Endometrium (tissue), 2 donors: Measurements from ENCODE around the gene IL1R1.
A peak's percentile ranks its signal among the peaks of the same experiment; 100 is the strongest.

ENCODE experiments used
- FAIRE-seq: peaks from 2 replicates; lab custom pipeline; 2012; peaks lifted over from hg19 to GRCh38; lab: Jason Lieb, UNC
- donor health status: control.
- donor health status: control.

The IL1R1 gene

DNA sequence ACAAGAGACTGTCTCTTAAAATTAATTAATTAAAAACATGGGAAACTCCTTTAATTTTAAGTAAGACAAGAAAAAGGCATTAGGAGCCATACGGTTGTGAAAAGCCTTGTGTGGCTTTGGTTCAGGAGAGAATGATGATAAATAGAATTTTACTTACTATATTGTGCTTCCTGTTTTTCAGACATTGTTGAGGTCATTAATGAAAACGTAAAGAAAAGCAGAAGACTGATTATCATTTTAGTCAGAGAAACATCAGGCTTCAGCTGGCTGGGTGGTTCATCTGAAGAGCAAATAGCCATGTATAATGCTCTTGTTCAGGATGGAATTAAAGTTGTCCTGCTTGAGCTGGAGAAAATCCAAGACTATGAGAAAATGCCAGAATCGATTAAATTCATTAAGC is 33.6 kb downstream of the IL1R1 start:
- FAIRE-seq = no peak

DNA sequence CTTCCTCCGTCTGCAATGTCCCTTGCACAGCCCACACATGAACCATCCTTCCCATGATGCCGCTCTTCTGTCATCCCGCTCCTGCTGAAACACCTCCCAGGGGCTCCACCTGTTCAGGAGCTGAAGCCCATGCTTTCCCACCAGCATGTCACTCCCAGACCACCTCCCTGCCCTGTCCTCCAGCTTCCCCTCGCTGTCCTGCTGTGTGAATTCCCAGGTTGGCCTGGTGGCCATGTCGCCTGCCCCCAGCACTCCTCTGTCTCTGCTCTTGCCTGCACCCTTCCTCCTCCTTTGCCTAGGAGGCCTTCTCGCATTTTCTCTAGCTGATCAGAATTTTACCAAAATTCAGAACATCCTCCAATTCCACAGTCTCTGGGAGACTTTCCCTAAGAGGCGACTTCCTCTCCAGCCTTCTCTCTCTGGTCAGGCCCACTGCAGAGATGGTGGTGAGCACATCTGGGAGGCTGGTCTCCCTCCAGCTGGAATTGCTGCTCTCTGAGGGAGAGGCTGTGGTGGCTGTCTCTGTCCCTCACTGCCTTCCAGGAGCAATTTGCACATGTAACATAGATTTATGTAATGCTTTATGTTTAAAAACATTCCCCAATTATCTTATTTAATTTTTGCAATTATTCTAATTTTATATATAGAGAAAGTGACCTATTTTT is 35.4 kb downstream of the IL1R1 start:
- FAIRE-seq = no peak

GRCh38 chr2:102179061-102179460 is 36.5 kb downstream of the IL1R1 start:
- no peak for FAIRE-seq

DNA sequence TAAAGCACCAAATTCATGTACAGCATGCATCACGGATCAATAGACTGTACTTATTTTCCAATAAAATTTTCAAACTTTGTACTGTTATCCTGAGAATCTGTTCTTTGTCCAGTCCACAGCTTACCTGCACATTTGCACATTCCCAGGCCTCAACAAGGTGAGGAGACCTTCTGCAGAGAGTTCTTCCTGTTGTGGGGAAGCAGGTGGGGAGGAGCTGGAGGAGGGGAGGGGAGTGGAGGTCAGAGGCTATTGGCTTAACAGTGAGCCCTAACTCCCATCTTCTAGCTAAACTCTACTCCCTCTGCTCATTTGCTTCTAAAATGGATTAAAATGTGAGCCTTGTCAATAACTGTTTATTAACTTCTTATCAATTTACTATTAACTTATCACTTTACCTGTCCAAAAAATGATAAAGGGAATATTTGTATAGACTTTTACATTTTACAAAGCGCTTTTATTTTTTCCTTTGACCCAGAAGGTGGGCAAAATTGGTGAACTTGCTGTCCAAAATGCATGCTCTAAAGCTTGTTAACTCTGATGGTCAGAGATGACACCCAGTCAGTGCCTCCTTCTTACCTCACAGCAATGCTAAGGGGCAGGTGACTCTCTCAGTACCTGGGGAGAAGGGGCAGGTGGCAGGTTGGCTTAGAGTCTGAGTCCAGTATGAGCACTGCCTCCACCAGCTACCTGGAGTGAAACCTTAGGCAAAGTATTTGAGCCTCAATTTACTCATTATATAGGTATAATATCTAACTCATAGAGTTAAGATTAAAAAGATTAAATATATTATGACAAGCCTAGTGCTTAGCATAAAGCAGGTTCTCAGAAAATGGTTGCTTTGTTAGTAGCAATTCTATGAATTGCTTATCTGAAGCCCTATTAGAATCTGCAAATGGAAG is 37.5 kb downstream of the IL1R1 start:
- no peak for FAIRE-seq

- no peak for FAIRE-seq
Observed at GRCh38 chr2:102180687-102180999, 38.1 kb downstream of the IL1R1 start.

- no peak for FAIRE-seq
Observed at GRCh38 chr2:102181376-102181775, 38.8 kb downstream of the IL1R1 start.

GRCh38 chr2:102181919-102182635 is 39.5 kb downstream of the IL1R1 start:
- no peak for FAIRE-seq

DNA sequence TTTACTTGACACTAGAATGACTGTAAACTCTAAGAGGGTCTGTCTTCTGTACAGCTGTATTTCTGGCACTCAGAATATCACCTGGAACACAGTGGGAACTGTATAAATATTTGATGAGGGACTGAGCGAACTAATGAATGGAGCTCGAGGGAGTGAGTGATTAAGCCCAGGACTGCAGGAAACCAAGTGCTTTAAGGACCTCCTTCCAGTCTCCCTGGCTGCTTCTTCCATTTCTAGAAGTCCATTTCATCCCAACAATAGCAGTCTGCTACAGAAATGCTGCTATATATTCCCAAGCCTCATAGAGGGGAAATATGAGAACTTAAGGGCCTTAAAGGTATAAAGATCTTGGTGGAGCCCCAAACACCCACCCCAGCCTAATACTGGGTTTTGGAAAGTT is 41.5 kb downstream of the IL1R1 start:
- no peak for FAIRE-seq

GRCh38 chr2:102184568-102184967 is 42.0 kb downstream of the IL1R1 start:
- no peak for FAIRE-seq

DNA sequence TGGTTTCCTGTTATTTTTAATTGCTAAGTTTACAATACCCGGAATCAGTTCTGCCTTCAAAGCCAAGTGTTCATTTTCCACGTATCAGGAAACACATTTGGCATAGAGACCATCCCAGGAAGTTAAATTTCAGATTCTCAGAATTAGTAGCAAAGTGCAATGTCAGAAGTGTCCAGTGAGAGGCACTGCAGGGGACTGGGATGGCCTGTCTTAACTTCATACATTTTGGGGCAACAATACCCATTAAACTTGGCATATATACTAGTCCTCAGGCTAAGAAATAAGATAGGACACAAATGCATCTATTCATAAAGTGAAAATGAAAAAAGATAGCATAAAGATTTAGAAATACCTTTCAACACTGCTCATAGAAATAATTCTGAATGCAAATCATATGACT is 42.8 kb downstream of the IL1R1 start:
- FAIRE-seq = no peak

DNA sequence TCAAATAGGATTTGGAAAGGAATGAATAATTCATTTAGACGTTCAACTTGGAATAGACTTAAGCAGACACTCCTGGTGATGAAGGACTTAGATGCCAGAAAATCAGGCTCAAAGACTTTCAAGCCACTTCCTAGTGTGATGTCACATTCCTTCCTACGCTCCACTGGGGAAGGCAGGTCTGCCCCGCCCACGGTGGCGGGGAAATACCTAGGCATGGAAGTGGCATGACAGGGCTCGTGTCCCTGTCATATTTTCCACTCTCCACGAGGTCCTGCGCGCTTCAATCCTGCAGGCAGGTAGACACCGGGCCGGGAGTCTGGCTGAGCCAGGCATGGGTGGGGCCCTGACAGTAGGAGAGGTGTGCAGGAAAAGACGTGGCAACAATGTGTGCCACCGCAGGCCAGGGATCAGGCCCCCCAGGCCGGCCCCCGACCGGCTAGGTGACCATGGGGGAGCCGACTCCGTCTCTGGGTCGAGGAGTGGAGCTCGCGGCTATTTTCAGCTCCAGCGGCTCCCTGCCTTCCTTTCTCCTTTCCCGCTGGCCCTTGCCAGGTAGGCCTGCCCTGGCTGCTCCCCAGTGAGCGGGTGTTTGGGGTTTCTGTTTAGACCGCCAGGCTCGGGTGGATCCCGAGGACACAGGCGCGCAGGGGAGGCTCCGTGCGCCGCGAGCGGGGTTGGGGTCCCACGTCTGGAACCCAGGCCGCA is 44.4 kb downstream of the IL1R1 start, which contains the start of gene IL1RL2:
Gene IL1RL2, plus strand, starts transcription at position 233 of the 705 bp plus-strand sequence. CDS start 845 bp downstream, outside the sequence.
- FAIRE-seq = no peak

DNA sequence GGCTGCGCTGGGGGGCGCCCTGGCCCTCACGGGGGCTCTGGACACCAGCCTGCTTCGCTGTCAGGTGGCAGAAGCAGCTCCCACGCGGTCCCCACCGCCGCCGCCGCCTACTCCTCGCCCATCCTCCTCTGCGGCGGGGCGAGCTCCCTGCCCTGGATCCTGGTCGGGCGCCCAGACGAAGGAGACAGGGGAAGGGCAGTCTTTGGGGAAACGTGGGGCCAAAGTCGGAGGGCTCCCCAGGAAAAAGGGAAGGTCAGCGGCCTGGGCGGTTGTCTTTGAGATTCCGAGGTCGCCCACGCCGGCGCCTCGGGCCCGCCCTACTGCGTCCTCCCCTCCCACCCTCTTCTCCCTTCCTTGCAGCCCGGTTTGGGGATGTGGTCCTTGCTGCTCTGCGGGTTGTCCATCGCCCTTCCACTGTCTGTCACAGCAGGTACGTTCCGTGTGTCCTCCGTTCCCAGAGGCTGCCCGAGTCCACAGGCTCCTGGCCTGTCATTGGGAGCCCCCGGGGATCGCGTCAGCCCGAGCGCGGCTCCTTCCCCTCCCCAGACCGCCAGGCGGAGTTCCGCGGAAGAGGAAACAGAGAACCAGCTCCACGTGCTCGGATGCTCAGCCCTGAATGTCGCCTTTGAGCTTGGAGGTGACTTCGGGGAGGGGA is 45.1 kb downstream of the IL1R1 start:
- FAIRE-seq = no peak

DNA sequence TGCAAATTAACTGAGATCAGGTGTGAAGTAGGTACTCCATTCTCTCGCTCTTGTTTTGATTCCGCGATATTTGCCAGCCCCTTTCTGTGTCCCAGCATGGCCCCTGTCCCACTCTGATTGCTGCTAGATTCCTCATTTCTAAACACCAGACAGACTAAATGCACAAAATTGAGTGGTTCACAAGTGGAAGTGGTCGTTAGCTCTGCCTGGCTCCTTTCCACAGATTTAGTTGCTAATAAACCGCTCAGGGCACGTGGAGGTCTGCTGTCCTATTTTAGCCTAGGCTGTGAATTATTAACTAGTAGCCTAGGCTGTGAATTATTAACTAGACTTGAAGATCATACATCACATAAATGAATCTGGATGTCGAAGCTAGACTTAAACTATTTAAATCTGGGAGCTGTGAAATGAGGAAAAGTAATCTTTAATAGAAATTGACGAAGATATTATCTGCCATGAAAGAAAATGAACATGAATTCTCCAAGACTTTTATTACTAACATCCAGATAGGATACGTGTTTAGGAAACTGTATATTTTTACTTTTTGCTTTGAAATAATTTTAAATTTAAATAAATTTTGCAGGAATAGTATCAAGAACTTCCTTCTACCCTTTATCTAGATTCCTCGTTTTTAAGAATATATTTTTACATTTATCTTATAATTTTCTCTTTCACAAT is 48.0 kb downstream of the IL1R1 start:
- FAIRE-seq = peak; percentile 4

GRCh38 chr2:102191501-102191900 is 49.0 kb downstream of the IL1R1 start:
- no peak for FAIRE-seq

DNA sequence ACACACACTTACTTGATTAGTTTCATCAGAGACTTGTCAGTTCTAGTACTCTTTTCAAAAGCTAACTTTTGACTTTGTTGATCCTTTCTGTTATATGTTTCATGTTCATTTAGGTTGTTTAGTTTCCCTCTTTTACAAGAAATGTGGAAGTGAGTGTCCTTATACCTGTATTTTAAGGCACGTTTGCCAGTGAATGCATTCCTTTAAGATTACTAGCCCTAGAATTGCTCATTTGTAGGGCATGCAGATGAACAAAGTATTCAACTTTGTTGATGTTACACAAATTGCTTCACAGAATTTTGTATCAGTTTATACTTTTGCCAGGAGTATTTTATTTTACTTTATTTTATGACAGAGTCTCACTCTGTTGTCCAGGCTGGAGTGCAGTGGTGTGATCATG is 50.5 kb downstream of the IL1R1 start:
- FAIRE-seq = no peak

DNA sequence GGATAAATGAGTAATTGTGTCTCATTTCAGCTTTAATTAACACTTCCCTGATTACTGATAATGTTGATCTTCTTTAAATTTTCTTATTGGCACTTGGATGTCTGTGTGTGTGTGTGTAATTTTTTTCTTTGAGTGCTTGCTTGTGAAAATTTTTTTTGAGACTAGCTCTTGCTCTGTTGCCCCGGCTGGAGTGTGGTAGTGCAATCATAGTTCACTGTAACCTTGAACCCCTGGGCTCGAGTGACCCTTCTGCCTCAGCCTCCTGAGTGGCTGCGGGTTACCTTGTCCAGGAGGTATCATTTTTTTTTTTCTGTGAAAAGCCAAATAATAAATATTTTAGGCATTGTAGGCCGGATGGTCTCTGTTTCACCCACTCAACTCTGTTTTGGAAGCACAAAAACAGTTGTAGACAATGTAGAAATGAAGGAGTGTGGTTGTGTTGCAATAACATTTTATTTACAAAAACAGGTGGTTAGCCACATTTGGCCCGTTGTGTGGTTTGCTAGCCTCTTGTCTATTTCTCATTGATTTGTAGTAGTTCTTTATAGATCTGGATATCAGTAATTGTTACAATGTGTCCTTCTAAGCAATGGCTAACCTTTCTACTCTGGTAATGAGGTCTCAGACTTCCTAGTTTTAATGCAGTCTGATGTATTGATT is 52.2 kb downstream of the IL1R1 start:
- no peak for FAIRE-seq

- no peak for FAIRE-seq
Observed at GRCh38 chr2:102197389-102198137, 55.0 kb downstream of the IL1R1 start.

GRCh38 chr2:102200539-102200938 is 58.0 kb downstream of the IL1R1 start:
- no peak for FAIRE-seq

DNA sequence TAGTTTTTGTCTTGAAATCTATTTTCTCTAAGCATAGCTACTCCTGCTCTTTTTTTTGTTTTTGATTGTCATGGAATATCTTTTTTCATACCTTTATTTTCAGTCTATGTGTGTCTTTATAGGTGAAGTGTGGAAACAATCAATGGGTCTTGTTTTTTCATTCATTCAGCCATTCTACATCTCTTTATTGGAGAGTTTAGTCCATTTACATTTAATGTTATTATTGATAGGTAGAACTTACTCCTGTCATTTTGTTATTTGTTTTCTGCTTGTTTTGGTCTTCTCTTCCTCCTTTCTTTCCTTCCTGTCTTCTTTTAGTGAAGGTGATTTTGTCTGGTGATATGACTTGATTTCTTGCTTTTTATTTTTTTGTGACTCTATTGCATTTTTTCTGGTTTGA is 62.1 kb downstream of the IL1R1 start:
- FAIRE-seq = no peak
